Adrenal gland (tissue), 5 donors: ENCODE measurements around the gene SMC1B.

Experiments used
- CTCF ChIP-seq, 6 experiments: fragments of 450-650 bp in 4 of 6; fragments of 200-600 bp in 2 of 6; sonication (generic) in 1 of 6; IDR thresholded peaks; 1 replicate in 5 of 6; 2 replicates in 1 of 6; pipeline versions ENCODE4 v1.5.1 to v1.8.0; 2016 to 2021; ENCODE audit warnings: antibody characterized with exemption in 6 of 6, mild to moderate bottlenecking in 2 of 6, moderate library complexity in 1 of 6
- POLR2A ChIP-seq, 2 donors: fragments of 450-650 bp; IDR thresholded peaks; one replicate each; pipeline ENCODE4 v1.6.1; 2017; ENCODE audit warnings: antibody characterized with exemption in 2 of 2, mild to moderate bottlenecking in 2 of 2, moderate library complexity in 1 of 2
- donor health status: DM: no; HTN: no; CAD: no.

DNA sequence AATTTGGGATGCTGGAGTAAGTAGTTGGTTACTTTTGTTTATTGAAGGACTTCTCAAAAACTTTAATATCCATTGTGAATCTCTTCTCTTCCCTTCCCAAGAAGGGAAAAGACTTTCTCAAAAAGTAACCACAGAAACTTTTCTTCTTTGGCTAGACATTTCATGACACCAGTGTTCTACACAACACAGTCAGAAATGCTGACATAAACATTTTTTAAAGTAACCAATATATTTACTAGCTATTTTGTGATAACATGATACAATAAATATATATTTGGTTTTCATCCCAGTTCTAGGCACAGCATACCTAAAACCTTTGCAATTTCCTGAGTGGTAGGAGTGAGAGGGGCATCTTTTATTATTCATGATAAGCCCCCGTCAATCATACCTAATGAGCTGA, 55.9 kb downstream of the SMC1B start:
- TF ChIP-seq CTCF (IDR thresholded peaks at IDR 0.05) (no peak), POLR2A (IDR thresholded peaks at IDR 0.05) (no peak)
